Measurements from ENCODE around the gene PLEKHM3.
"Not testable (repeated sequence)": the region's sequence is repeated elsewhere in the genome, so short reads cannot be mapped to it uniquely, and the experiment has no call there.

The PLEKHM3 gene

DNA sequence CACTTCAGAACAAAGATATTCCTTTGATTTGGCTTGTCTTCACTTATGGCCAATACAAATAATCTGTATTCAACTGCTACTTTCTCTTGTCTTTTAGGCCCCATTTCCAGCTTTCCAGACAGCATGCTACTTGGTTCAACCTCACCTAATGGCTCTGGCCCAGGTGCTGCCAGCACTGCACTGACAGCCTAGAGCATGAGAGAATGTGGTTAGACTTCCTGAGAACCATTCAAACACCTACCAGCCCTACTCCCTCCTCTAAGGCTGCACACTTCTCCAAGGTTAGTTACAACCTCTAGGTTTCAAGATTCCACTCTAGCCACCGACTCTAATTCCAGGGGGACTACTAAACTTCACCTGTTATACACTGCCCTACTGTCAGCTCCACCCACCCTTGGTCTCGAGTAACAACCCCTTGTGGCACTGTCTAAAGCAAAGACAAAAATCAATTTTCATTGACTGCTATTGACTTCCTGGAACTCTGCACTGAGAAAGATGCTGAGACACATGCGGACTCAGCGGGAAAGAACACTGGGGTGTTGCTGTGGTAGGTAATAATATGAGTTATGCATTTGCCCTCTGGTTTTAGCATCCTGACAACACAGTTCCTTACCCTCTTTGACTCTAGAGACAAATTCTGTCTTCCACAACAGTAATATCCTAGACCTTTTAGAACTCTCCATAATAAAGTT lies 38.2 kb downstream of the PLEKHM3 start:
- no peak for DNase-seq

DNA sequence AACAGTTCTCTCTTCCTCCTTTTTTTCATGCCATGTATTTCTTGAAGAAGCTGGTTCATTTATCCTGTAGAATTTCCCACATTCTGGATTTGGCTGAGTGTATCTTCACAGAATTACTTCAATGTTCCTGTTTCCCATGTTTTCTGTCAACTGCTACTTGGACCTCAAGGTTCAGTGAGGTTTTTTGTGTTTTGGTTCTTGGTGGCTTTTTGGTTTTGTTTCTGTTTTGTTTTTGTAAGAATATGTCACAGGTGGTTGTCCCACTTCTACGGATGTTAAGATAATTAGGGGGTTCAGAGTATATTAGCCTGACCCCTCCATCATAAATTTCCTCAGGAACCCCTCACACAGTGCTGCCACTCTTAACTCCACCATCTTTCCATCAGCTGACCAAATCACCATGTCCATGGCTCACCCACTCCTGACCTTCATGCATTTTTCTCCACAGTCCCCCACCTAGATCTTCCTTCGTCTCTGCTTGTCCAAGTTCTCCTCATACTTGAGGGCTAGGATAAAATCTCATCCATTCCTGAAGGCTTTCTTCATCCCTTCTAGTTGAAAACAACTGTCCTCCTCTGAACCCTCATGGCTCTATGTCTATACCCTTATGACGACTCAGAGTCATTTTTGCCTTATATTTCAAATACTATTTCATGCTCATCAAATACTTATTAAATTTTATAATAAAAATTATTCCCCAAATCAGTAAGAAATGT lies 40.4 kb downstream of the PLEKHM3 start:
- no peak for DNase-seq

DNA sequence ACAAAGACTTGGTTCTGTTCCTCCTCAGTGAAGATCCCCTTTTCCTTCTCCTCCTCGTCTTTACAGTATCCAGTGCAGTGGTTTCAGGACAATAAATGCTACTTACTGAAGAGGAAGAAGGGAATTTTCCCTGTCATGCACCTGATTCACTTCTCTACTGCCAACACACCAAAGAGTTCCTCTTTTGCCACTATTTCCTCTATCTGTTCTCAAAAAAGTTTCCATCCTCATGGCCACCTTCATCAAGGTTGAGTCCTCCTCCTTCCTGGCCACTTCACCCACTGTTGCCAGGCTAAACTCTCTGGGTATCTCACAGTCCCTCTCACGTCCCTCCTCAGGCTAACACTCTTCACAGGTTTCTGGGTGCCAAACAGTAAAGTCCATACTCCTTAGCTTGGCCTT lies 41.7 kb downstream of the PLEKHM3 start:
- no peak for DNase-seq

DNA sequence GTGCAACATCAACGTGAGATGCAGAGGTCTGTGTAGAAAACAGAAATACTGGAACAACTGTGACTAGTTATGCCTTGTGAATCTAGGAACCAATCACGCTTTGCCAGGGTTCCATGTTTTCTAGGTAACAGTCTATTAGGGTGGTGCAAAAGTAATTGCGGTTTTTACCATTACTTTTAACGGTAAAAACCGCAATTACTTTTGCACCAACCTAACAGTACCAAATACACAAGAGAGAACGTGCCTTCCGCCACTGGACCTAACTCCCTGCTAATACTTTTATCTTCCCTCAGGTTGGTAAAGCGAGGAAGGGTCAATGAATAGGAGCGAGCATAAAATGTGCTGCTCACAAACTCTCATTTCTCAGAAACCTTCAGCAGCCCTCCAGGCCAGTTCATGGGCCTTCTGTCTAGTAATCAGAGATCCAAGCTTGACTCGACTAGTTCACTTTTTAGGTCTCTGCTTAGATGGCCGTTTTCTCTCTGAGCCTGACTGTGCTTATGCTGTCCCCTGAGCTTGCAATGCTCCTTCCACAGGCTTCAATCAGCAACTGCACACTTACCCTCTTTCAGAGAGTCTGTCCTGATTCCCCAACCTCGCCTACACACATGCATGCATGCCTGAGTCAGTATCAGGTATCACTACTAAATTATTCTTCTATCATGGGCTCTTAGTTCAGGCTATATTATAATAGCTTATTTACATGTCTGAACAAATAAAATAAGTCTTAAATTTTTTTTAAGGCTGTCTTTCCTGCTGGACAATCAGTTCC lies 47.0 kb downstream of the PLEKHM3 start:
- DNase-seq, result no peak

DNA sequence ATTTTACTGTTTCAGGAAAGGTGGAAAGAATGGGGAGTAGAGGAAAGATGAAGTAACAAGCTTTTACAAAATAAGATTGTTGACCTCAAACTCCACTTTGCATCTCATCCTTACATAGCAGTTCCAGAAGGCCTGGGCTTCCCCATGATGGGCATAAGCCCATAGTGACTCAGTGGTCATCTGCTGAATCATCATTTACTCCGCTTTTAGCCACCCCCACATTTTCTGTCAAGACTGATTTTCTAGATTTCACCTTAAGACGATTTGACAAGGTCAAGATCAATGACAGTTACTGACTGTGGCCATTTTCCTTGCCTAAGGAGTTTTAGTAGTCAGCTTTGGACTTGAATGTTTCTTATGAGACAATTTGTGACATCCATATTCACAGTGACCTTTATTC lies 49.4 kb downstream of the PLEKHM3 start:
- DNase-seq, result no peak

DNA sequence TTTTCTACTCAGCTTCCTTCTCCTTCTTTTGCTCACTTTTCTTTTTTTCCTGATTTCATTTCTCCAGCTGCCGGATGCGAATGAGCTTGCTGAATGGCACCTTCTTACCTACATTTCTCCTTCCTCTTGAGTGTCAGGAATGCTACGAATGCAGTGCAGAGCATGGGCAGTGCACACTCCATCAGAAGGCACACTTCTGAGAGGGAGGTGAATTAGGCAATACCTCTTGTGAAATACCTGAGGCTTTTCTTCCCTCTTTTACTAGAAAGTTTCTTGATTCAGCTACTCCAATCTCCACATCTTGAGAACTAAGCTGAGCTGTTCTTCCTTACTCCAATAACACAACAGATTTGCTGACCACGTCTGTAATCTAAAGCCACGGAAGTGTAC lies 51.1 kb downstream of the PLEKHM3 start:
- DNase-seq, result no peak

DNA sequence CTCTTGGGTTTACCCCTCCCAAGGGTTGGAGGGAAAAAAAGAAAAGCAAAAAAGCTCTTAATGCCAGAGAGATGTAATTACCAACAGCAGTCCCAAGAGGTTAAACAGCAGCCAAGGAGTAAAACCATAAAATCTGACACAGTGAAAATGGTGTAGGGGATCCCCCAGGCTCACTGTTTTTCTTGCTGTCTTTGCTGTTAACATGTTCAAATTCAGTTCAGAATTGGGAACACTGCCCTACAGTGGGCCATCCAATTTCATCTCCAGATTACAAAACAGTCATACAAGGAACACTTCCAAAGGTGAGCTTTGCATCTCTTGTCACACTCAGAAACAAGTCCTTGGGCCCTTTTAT lies 54.5 kb downstream of the PLEKHM3 start:
- DNase-seq, result no peak

DNA sequence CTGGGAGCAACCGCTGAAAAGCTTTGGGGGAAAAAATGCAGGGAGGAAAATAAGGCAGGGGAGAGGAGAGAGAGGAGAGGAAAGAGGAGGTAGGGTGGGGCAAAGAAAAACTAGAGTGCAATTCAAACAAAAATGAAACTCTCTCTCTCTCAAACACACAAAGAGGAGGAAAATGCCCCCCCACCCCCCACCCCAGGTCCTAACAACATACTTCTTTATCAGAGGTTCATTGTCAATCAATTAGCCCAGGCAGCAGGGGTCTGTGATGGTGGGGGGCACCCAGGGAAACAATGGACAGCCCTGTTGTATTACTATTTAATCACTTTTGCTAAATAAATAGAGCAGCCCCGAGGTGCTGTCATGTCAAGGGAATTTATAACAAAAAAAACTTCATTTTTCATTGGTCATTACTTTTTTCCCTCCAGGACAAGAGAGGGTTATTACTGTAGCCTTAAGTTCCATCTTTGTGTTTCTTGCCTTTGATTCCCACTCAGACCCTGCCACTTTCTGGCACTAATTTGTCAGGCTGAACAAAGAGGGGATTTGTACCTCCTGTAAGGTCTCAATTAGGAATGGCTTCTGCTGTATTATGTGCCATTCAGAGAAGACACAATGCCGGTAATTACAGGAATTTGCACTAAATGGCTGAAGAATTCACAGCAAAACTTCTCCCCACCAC lies 55.0 kb downstream of the PLEKHM3 start:
- DNase-seq, result no peak

DNA sequence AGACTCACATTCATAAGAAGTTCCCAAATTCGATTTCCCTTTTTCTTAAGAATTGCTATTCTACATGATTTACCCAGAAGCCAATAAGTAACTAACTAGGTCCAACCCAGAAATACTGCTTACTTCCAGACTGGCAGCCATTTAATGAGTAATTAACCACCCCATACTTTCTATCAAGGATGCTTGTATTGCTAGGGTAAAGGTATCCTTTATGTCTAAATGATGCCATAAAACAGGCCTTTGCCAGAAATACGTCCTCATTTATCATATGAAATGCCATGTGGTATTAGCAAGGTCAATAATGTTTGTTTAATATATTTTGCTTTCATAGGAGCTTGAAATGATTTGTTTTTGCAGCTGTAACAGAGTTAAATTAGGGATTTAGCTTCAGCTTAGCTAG lies 56.1 kb downstream of the PLEKHM3 start:
- no peak for DNase-seq

DNA sequence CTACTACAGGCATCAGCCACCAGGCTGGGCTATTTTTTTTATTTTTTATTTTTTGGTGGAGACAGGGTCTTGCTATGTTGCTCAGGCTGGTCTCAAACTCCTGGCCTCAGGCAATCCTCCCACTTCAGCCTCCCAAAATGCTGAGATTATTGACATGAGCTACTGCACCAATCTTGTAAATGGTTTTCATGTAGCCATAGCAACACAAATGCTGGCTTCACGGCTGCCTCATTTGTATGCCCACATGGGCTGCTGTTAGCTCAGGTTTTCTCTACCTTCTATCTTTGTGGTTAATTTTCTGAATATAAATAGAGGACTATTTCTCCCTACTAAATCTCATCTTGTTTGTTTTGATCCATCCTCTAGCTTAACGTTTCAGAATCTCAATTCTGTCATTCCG lies 58.2 kb downstream of the PLEKHM3 start:
- no peak for DNase-seq

DNA sequence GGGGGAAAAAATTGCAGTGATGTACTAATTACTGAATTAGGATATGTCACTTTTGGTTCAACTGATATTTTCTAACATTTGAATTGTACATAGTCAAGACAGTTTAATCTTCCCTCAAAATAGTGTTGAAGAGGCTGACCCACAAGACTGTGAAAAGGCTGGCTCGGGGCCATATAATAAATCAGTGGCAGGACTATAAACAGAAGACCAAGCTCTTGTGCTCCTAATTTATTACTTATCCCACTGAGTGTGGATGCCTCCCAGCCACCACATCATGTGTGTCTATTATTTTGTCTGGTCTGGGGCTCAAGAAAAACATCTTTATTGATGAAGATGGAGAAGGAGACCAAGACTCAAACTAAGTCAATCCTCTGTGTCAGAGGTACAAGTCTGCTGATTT lies 64.4 kb downstream of the PLEKHM3 start:
- no peak for DNase-seq

DNA sequence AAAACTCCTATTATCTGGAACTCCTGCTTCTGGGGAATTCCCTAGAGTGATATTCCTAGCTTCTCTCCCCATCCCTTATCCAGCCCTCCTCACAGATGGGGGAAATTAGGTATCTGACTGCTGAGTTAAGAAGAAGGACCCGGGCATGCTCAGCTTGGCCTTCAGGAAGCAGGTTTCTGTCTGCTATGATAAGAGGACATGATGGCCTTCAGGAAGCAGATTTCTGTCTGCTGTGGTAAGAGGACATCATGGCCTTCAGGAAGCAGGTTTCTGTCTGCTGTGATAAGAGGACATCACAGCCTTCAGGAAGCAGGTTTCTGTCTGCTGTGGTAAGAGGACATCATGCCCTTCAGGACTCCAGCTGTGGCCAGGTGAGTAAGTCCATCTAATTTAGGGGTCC lies 65.2 kb downstream of the PLEKHM3 start:
- DNase-seq, result no peak

DNA sequence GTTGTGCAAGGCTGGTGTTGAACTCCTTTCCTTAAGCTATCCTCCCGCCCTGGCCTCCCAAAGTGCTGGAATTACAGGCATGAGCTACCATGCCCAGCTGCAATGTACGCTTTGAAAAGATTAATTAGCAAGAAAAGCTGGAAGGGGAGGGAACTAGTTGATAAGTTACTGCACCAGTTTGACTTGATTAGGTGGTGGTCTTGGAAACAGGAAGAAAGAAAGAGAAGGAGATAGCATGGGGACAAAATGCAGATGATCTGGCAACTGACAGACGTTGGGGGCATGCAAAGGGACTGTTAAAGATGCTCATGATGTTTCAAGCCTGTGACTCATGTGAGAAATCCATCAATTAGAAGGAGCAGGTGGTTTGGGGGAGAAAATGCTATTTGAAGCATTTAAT lies 68.6 kb downstream of the PLEKHM3 start:
- DNase-seq, result no peak

DNA sequence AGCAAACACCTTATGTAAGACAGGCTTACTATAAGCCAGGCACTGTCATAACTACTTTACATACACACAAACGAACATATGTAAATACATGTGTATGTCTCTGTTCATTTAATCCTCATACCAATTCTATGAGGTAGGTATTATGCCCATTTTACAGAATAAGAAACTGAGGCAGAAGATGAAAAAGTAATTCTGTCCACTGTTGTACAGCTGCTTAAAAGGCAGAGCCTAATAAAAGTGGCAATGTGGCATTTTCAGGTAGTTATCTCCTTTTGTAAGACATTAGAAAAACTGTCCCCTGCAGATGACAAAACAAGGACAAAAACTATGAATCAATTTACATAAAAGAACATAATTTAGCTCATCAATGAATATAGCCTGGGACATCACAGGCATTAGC lies 69.9 kb downstream of the PLEKHM3 start:
- DNase-seq, result no peak

DNA sequence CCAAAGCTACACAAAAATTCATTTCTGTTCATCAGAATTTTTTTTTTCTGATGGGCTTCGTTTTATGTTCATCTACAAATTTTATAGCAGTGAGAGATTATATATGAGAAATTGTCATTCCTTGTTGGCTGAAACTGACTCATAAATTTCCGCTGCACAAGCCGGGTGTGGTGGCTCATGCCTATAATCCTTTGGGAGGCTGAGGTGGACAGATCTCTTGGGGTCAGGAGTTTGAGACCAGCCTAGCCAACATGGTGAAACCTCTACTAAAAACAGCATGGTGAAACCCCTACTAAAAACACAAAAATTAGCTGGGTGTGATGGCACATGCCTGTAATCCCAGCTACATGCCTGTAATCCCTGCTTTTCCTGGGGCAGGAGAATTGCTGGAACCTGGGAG lies 72.0 kb downstream of the PLEKHM3 start:
- DNase-seq, result no peak

DNA sequence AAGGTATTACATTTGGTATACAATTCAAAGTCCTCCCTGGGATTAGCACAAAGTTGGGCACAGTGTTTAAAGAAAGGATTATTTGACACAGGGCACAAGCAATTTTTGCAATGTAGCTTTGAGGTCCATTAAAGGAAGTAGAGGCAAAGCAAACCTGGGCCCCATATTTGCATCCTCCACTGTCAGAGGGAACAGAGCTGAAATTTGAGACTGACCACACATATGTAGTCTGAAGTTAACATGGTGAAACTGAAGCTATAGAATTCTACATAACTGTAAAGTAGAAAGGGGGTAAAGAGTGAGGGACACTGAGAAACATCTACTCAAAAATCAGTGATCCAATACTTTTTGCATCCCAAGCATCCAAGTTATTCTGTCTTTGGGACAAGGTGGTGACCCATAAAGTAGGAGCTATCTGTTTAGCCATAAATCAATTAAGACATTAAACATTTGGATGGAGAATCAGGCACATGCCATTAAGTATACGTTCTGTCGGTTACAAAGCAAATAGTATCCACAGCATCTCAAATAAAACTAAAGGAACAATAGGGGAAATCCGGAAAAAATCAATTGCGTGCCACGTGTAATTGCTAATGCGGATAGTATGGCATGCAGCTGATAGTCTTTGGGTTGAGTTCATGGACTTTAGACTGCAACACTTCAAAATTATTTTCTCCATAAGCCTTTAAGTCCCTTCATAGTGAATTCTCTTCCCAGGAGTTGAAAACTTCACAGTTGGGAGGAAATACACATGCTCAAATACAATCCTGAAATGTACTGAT lies 72.6 kb downstream of the PLEKHM3 start:
- no peak for DNase-seq

DNA sequence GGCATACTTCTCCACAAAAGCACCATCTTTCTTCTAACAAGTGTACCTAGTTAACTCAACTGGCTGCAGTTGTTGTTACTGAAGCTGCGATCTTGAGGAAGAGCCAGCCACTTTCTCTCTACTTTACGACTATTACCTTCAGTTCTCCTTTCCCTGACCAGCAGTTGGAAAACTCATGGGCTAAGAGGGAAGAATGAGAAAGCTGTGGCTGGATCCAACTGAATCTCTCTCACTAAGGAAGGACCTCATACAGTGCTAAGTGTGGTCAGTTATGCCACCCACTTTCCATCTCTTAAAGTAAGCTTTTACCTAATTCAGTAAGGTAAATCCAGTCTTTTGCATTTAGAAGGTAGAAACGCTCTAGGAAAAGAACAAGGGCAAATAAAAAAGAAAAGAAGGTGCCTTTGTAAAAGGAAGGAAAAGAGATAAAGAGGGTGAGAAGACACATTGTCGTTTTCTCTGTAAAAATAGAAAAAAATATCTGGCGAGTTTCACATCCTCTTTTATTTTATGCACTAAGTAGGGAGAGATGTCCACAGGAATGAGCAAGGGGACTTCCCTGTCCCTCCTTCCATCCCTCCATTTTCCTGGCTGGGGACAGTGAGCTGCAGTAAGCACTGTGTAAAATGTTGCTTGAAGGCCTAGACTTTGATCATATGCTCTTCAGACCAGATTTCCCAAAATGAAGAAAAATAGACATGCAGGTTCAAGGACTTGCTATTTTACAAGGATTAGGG lies 73.4 kb downstream of the PLEKHM3 start:
- DNase-seq, result no peak

DNA sequence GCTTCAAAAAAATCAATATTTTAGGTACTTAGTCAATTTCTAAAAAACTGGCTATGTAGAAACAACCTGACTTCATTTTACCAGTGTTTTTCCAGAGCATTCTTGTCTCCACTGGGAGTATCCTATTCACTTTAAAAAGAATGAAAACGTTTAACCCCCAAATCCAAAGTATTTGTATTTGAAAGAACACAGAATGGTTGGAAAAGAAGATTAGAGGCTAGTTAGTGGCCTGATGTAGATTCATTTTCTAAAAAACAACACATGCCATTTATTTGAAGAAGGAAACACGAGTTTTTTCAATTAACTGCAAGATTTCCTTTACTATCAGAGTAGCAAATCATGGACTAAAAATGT lies 74.6 kb downstream of the PLEKHM3 start:
- no peak for DNase-seq

DNA sequence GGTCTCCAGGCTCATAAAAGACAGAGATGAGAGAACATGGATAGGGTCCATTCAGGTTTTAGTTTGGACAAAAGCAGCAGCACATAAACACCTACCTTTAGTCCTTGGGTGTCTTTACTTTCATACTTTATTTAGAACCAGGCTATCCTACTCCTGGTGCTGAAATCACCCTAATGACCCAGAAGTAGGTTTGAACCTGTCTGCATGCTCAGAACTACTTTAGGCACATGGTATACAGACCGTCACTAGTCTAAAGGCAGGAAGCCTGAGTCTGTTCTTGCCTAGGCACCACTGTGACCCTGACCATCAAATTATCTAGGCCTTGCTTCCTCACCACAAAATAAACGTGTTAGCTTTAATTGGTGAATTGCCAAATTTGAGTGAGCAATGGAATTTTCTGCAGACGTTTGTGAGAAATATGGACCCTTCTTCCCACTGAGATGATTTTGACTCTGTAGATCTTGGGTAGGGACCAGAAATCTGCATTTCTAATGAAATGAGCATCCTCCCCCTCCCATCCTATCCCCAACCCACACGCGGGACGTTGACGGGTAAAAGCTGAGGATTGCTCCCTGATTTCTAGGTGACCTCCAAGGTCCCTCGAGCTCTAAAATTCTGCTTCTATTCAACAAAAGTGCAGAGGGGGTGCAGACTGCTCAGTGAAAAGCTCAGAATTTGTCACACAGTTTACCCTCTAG lies 75.1 kb downstream of the PLEKHM3 start:
- no peak for DNase-seq

DNA sequence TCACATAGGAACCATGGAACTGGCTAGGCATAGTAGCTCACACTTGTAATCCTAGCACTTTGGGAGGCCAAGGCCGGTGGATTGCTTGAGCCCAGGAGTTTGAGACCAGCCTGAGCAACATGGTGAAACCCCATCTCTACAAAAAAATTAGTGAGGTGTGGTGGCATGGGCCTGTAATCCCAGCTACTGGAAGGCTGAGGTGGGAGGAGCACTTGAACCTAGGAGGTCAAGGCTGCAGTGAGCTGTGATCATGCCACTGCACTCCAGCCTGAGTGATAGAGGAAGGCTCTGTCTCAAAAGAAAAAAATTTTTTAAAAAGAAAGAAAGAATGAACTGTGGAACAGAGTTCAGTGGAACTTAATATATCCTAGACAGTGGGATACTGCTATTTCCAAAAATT lies 76.1 kb downstream of the PLEKHM3 start:
- not testable (repeated sequence) for DNase-seq

DNA sequence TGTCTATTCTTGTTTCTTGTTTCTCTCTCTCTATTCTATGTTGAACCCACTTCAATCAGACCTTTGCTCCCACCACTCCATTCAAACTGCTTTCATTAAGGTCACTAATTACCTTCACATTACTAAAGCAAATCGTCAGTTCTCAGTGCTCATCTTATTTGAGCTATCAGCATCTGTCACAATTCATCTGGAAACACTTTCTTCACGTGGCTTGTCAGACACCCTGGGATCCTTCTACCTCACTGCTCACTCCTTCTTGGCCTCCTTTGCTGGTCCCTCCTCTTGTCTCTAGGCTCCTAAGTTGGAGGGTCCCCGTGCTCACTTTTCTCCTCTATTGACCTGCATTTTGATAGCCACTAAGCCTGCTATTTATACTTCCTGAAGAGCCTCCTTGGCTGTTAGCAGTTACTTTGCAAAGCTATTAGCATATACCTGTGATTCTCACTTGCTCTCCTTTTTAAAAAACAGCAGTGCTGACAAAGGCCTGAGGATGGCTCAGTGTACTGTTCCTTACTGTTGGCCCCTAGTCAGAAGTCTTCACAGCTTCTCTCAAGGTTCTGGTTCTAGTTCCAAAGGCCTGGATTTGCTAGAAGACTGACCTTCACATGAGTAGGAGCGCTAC lies 80.2 kb downstream of the PLEKHM3 start:
- no peak for DNase-seq

All from amniotic stem cell (primary cell).